ENCODE measurements around the gene MBOAT1. TPM values are rescaled to one million over a fixed set of nuclear protein-coding genes. Genes with fewer than 3 reads are reported as not detected.

Gene MBOAT1
- total and polyA plus RNA-seq, 2 of the 13 experiments (the other 11 are each of a cell fraction or from before 2014, with no cell fraction given): not detected

DNA sequence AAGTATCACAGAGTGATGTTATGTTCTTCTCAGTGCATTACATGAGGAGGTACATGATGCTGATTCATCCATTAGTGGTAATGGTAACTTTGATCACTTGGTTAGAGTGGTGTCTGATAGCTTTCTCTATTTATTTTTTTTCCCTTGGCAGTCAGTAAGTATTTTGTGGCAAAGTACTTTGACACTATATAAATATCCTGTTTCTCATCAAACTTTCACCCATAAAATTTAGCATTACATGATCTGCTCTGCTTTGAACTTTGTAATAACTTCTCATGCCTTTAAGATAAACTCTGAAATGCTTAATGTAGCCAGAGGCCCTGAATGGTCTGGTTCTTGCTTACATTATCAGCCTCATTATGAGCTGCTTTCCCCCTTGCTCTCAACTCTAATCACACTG lies 127.9 kb downstream of the MBOAT1 start:
- TF ChIP-seq SSRP1 (CRISPR knock-in tag; IDR thresholded peaks at IDR 0.05) (no peak), NR0B2 (CRISPR knock-in tag; IDR thresholded peaks at IDR 0.05) (no peak)
- in situ Hi-C loops (cut with HindIII; ENCODE audit: extremely low pct_ligation_motif_present, low pct_unique_long_range_greater_than_20kb): no loop called here
- Histone ChIP-seq H3K9ac (ENCODE audit: insufficient read depth, low read depth, low read length) (no peak overlapping the region), H3K9me3 (ENCODE audit: low read length) (peaks cover 12% of the 10 kb centered on the region; the same call in 1 of the 2 replicates), H3K27me3 (ENCODE audit: control insufficient read depth in 1 of 2, insufficient read depth in 2 of 2, low read length in 2 of 2) (no peaks in the 10 kb centered on the region), H2AFZ (ENCODE audit: low read length) (no peak overlapping the region), H3K4me2 (ENCODE audit: low read depth, low read length) (no peak overlapping the region), H3K27ac (ENCODE audit: extremely low read length, insufficient read depth, low read length) (no peak overlapping the region), H4K20me1 (ENCODE audit: insufficient read depth, low read length) (no peaks in the 10 kb centered on the region), H3K4me1 (ENCODE audit: insufficient read depth, low read length) (no peaks in the 10 kb centered on the region), H3K79me2 (ENCODE audit: insufficient read depth, low read length) (no peaks in the 10 kb centered on the region), H3K4me3 (replicated peaks in 1 of 3; ENCODE audit: insufficient read depth in 1 of 3, low read depth in 2 of 3, low read length in 3 of 3) (no peak overlapping the region), H3K36me3 (replicated peaks in 1 of 2; ENCODE audit: control insufficient read depth in 1 of 2, insufficient read depth in 2 of 2, low read length in 2 of 2) (no peaks in the 10 kb centered on the region)
- no TSS peak for BruUV-seq (replicated peaks)
- ChIA-PET CTCF (ENCODE audit: low intra/inter-chr PET ratio, low total read pairs) (no interaction called here), POLR2A (no interaction called here)
- intact Hi-C loops (cut with micrococcal nuclease; ENCODE audit: unreplicated experiment): no loop called here
- FAIRE-seq (no peak), ATAC-seq (no peak), DNase-seq (ENCODE audit: low spot score) (no peak)

GRCh38 chr6:20071998-20072397 lies 140.3 kb downstream of the MBOAT1 start:
- 12% methylated on average over 6 of the region's 6 CpGs for WGBS (ENCODE audit: low lambda C conversion rate)
- no peaks in the 10 kb centered on the region for H4K20me1 ChIP-seq (ENCODE audit: insufficient read depth, low read length)
- H3K9me3 ChIP-seq (ENCODE audit: low read length): no peaks in the 10 kb centered on the region
- no peaks in the 10 kb centered on the region for H3K4me1 ChIP-seq (ENCODE audit: insufficient read depth, low read length)
- CTCF ChIA-PET (ENCODE audit: low intra/inter-chr PET ratio, low total read pairs): no interaction called here
- no peak overlapping the region for H3K27ac ChIP-seq (ENCODE audit: extremely low read length, insufficient read depth, low read length)
- in situ Hi-C loops (cut with HindIII; ENCODE audit: extremely low pct_ligation_motif_present, low pct_unique_long_range_greater_than_20kb) (no loop called here), intact Hi-C loops (cut with micrococcal nuclease; ENCODE audit: unreplicated experiment) (no loop called here)
- no peak for FAIRE-seq
- H3K79me2 ChIP-seq (ENCODE audit: insufficient read depth, low read length): no peaks in the 10 kb centered on the region
- no peak overlapping the region for H3K4me2 ChIP-seq (ENCODE audit: low read depth, low read length)
- POLR2A ChIA-PET: no interaction called here
- no peaks in the 10 kb centered on the region for H3K36me3 ChIP-seq (replicated peaks in 1 of 2; ENCODE audit: control insufficient read depth in 1 of 2, insufficient read depth in 2 of 2, low read length in 2 of 2)
- no peak for DNase-seq (ENCODE audit: low spot score)
- no peak for ATAC-seq
- peaks cover 0 to 12% of the 10 kb centered on the region in 2 experiments; a peak in 1 of 5 replicates for H3K27me3 ChIP-seq (ENCODE audit: control insufficient read depth in 1 of 2, insufficient read depth in 2 of 2, low read length in 2 of 2)
- BruUV-seq (replicated peaks): no TSS peak
- no peak overlapping the region for H2AFZ ChIP-seq (ENCODE audit: low read length)
- H3K9ac ChIP-seq (ENCODE audit: insufficient read depth, low read depth, low read length): no peak overlapping the region
- TF ChIP-seq PCBP1 (IDR thresholded peaks at IDR 0.05; ENCODE audit: borderline replicate concordance, low read depth, low read length): no peak
- peak; percentile 54 for TF ChIP-seq MAFF (IDR thresholded peaks at IDR 0.05; ENCODE audit: low read depth, low read length)
- TF ChIP-seq, protein P1, sequence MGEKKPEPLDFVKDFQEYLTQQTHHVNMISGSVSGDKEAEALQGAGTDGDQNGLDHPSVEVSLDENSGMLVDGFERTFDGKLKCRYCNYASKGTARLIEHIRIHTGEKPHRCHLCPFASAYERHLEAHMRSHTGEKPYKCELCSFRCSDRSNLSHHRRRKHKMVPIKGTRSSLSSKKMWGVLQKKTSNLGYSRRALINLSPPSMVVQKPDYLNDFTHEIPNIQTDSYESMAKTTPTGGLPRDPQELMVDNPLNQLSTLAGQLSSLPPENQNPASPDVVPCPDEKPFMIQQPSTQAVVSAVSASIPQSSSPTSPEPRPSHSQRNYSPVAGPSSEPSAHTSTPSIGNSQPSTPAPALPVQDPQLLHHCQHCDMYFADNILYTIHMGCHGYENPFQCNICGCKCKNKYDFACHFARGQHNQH (CRISPR knock-in tag; IDR thresholded peaks at IDR 0.05): no peak
- TF ChIP-seq MAFK (conservative IDR thresholded peaks at IDR 0.05 in 1 of 2, IDR thresholded peaks at IDR 0.05 in 1 of 2; ENCODE audit: low read length in 2 of 2): peak in 1 of 2 experiments; percentile 86; a peak in 3 of 4 replicates
- no peak overlapping the region for H3K4me3 ChIP-seq (replicated peaks in 1 of 3; ENCODE audit: insufficient read depth in 1 of 3, low read depth in 2 of 3, low read length in 3 of 3)

Data from HepG2 (cell line).